Measurements from ENCODE around the gene CFLAR.

- TF ChIP-seq CTCF (IDR thresholded peaks at IDR 0.05; ENCODE audit: low read length) (no peak), EZH2 (IDR thresholded peaks at IDR 0.05; ENCODE audit: borderline replicate concordance, low read length) (no peak)
Observed at GRCh38 chr2:201107624-201108023, 8.3 kb upstream of the CFLAR start.

All from OCI-LY1 (cell line).